ENCODE results near the gene PSMB10. TPM values are rescaled to one million over a fixed set of nuclear protein-coding genes. Genes with fewer than 3 reads are reported as not detected.
A peak's percentile ranks its signal among the peaks of the same experiment; 100 is the strongest.

PSMB10 gene
- total and polyA plus RNA-seq, 2 donors (not counting 1 experiment from before 2014, with no cell fraction given): 18.1 to 66.9 TPM

DNA sequence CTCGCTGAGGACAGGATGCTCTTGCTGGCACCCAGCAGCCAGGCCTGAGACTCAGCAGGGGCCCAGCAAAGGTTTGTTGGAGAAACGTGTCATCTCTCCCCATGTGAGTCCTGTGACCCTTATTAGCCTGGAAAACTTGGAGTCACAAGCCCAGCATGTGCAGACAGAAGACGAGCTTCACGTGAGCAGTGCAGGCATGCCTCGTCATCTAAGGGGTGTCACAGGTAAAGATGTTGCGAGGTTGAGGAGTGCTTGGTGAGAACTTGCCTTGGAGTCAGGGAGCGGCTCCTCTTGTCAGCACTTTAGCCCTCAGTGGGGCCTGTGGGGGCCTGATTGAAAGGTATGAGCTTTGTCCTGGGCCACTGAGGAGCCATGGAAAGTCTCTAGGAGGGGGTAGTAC lies 2.8 kb downstream of the PSMB10 start:
- H3K27ac ChIP-seq (ENCODE audit: insufficient read depth, low read length): no peak overlapping the region
- H3K36me3 ChIP-seq (ENCODE audit: control insufficient read depth, insufficient read depth, low read length): peaks cover 8% of the 10 kb centered on the region
- H3K79me2 ChIP-seq (ENCODE audit: control insufficient read depth, insufficient read depth, low read length): peaks cover 3% of the 10 kb centered on the region
- no peak overlapping the region for H3K9ac ChIP-seq (ENCODE audit: insufficient read depth, low read length)
- no peak overlapping the region for H2AFZ ChIP-seq (ENCODE audit: low read length)
- no peak for DNase-seq (ENCODE audit: low read depth in 2 of 2)
- no peak overlapping the region for H3K4me3 ChIP-seq (replicated peaks in 1 of 4; ENCODE audit: control extremely low read depth in 1 of 4, insufficient read depth in 1 of 4, low read depth in 3 of 4, low read length in 4 of 4)
- H3K4me2 ChIP-seq (ENCODE audit: extremely low read depth, insufficient read depth, low read length): no peak overlapping the region
- H3K9me3 ChIP-seq (ENCODE audit: control insufficient read depth, insufficient read depth, low read depth, low read length): no peaks in the 10 kb centered on the region
- H3K27me3 ChIP-seq (ENCODE audit: control insufficient read depth, insufficient read depth, low read length): no peaks in the 10 kb centered on the region
- H3K4me1 ChIP-seq (ENCODE audit: control insufficient read depth, extremely low read depth, insufficient read depth, low read length): peaks cover 14% of the 10 kb centered on the region
- H4K20me1 ChIP-seq (ENCODE audit: control insufficient read depth, extremely low read depth, insufficient read depth, low read length): no peaks in the 10 kb centered on the region
- TF ChIP-seq CTCF (conservative IDR thresholded peaks at IDR 0.05 in 1 of 2, IDR thresholded peaks at IDR 0.05 in 1 of 2; ENCODE audit: low read depth in 1 of 2, low read length in 2 of 2): no peak
- no peak for TF ChIP-seq EZH2 (IDR thresholded peaks at IDR 0.05; ENCODE audit: low read length, missing control alignments)

DNA sequence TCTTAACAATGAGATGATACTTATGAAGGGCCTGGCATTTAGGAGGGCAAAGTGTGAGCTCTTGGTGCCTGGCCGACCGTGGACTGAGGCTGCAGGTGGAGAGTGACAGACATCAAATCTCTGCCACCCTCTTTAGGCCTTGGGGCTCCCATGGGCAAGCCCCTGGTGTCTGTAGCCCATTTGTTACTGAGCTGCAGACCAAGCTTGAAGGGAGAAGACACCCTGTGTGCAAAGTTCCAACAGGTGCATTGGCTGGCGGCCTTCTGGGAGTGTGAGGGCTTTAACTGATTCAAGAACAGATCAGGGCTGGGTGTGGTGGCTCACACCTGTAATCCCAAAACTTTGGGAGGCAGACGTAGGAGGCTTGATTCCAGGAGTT lies 4.2 kb downstream of the PSMB10 start:
- H3K79me2 ChIP-seq (ENCODE audit: control insufficient read depth, insufficient read depth, low read length): peaks cover 3% of the 10 kb centered on the region
- H3K27me3 ChIP-seq (ENCODE audit: control insufficient read depth, insufficient read depth, low read length): no peaks in the 10 kb centered on the region
- H3K4me1 ChIP-seq (ENCODE audit: control insufficient read depth, extremely low read depth, insufficient read depth, low read length): peaks cover 14% of the 10 kb centered on the region
- H3K36me3 ChIP-seq (ENCODE audit: control insufficient read depth, insufficient read depth, low read length): peaks cover 12% of the 10 kb centered on the region
- no peak overlapping the region for H3K27ac ChIP-seq (ENCODE audit: insufficient read depth, low read length)
- TF ChIP-seq CTCF (conservative IDR thresholded peaks at IDR 0.05 in 1 of 2, IDR thresholded peaks at IDR 0.05 in 1 of 2; ENCODE audit: low read depth in 1 of 2, low read length in 2 of 2) (no peak), EZH2 (IDR thresholded peaks at IDR 0.05; ENCODE audit: low read length, missing control alignments) (no peak)
- no peak overlapping the region for H2AFZ ChIP-seq (ENCODE audit: low read length)
- no peak for DNase-seq (ENCODE audit: low read depth in 2 of 2)
- no peaks in the 10 kb centered on the region for H3K9me3 ChIP-seq (ENCODE audit: control insufficient read depth, insufficient read depth, low read depth, low read length)
- H3K9ac ChIP-seq (ENCODE audit: insufficient read depth, low read length): no peak overlapping the region
- no peaks in the 10 kb centered on the region for H4K20me1 ChIP-seq (ENCODE audit: control insufficient read depth, extremely low read depth, insufficient read depth, low read length)
- no peak overlapping the region for H3K4me3 ChIP-seq (replicated peaks in 1 of 4; ENCODE audit: control extremely low read depth in 1 of 4, insufficient read depth in 1 of 4, low read depth in 3 of 4, low read length in 4 of 4)
- H3K4me2 ChIP-seq (ENCODE audit: extremely low read depth, insufficient read depth, low read length): no peak overlapping the region

DNA sequence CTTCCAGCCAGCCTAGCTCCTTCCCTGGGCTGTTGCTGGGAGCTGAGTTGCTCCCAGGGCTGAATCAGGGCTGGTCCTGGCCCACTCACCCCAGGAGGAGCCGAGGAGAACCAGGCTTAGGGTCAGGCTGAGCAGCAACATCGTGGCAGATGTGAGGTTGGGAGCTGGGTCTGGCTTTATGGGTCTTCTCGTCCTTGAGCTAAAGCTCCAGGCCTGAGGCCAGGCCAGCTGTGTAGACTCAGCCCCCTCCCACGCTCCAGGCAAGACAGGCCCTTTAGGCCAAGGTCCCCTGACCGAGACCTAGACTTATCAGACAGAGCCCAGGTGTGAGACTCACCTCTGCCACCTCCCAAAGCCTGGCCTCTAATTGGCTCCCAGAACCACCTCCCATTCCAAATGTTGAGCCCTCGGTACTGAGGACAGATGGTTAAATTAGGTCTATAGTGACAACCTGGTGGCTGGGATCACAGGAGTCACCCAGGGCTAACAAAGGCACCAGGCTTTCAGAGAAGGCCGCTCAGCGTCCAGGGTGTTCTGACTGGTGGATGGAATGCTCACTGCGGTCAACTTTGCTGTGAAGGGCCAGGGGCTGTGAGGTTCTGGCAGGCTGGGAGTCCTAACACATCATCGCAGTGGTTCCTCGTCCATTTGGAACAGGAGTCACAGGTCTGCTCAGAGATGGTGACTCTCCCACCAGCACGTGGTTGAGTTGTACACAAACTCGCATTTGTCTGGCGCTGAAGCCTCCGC lies 4.8 kb downstream of the PSMB10 start, which contains the start of gene CTRL:
TSS of gene CTRL (minus strand) at position 151 of the 750 bp plus-strand sequence. CDS start at position 141, 10 bp downstream.
- no peaks in the 10 kb centered on the region for H3K9me3 ChIP-seq (ENCODE audit: control insufficient read depth, insufficient read depth, low read depth, low read length)
- no peak within 1 kb of the TSS for H3K4me3 ChIP-seq (replicated peaks in 1 of 4; ENCODE audit: control extremely low read depth in 1 of 4, insufficient read depth in 1 of 4, low read depth in 3 of 4, low read length in 4 of 4)
- no peak within 1 kb of the TSS for H2AFZ ChIP-seq (ENCODE audit: low read length)
- H3K27ac ChIP-seq (ENCODE audit: insufficient read depth, low read length): no peak within 1 kb of the TSS
- H4K20me1 ChIP-seq (ENCODE audit: control insufficient read depth, extremely low read depth, insufficient read depth, low read length): no peaks in the 10 kb centered on the region
- TF ChIP-seq EZH2 (IDR thresholded peaks at IDR 0.05; ENCODE audit: low read length, missing control alignments) (no peak), CTCF (conservative IDR thresholded peaks at IDR 0.05 in 1 of 2, IDR thresholded peaks at IDR 0.05 in 1 of 2; ENCODE audit: low read depth in 1 of 2, low read length in 2 of 2) (peak; percentile 18 to 32)
- H3K9ac ChIP-seq (ENCODE audit: insufficient read depth, low read length): no peak within 1 kb of the TSS
- no peak for DNase-seq (ENCODE audit: low read depth in 2 of 2)
- peaks cover 9% of the 10 kb centered on the region for H3K4me1 ChIP-seq (ENCODE audit: control insufficient read depth, extremely low read depth, insufficient read depth, low read length)
- H3K4me2 ChIP-seq (ENCODE audit: extremely low read depth, insufficient read depth, low read length): no peak within 1 kb of the TSS
- H3K79me2 ChIP-seq (ENCODE audit: control insufficient read depth, insufficient read depth, low read length): peaks cover 1% of the 10 kb centered on the region
- peaks cover 14% of the 10 kb centered on the region for H3K36me3 ChIP-seq (ENCODE audit: control insufficient read depth, insufficient read depth, low read length)
- no peaks in the 10 kb centered on the region for H3K27me3 ChIP-seq (ENCODE audit: control insufficient read depth, insufficient read depth, low read length)

Data from fibroblast of lung (primary cell).